Activated naive CD4-positive, alpha-beta T cell treated with anti-CD3 and anti-CD28 coated beads, Interleukin-2, amount 10 ng/mL, durations not matched to agents 7 days and 5 days (primary cell): ENCODE data around the gene BCAN.
"Not testable (repeated sequence)": the region's sequence is repeated elsewhere in the genome, so short reads cannot be mapped to it uniquely, and the experiment has no call there.

ENCODE experiments used
- CTCF ChIA-PET: fragments of 350-600 bp; sonication (Branson Sonifier 250); formaldehyde crosslinking; loops from one replicate; lab custom pipeline; 2021; ENCODE audit warnings: antibody characterized with exemption; lab: Charles Lee
- DNase-seq: peaks from one replicate; pipeline ENCODE4 v3.0.0-alpha.2; 2020
- H3K27ac Mint-ChIP-seq: one replicate; pipeline ENCODE4 v1.8.0; 2021; ENCODE audit warnings: mild to moderate bottlenecking, moderate library complexity, mixed read lengths
- H3K27me3 Mint-ChIP-seq: one replicate; pipeline ENCODE4 v1.8.0; 2021; ENCODE audit warnings: mild to moderate bottlenecking, mixed read lengths
- H3K36me3 Mint-ChIP-seq: one replicate; pipeline ENCODE4 v1.8.0; 2021; ENCODE audit warnings: mixed read lengths
- H3K4me1 Mint-ChIP-seq: one replicate; pipeline ENCODE4 v1.8.0; 2021; ENCODE audit warnings: mixed read lengths
- H3K4me3 Mint-ChIP-seq: one replicate; pipeline ENCODE4 v1.8.0; 2021; ENCODE audit warnings: mild to moderate bottlenecking, moderate library complexity, mixed read lengths
- H3K9me3 Mint-ChIP-seq: one replicate; pipeline ENCODE4 v1.8.0; 2021; ENCODE audit warnings: mixed read lengths

The BCAN gene

GRCh38 chr1:156623946-156624813 is 17.7 kb upstream of the BCAN start:
- Mint-ChIP-seq H3K36me3 (no peaks in the 10 kb centered on the region), H3K9me3 (no peaks in the 10 kb centered on the region), H3K4me1 (peaks cover 12% of the 10 kb centered on the region), H3K27me3 (peaks cover 83% of the 10 kb centered on the region), H3K4me3 (peak overlapping the region; percentile 15), H3K27ac (no peak overlapping the region)
- peak; percentile 48 for DNase-seq
- CTCF ChIA-PET = interaction anchor here (0.8 to 11.6 kb wide), 31 partner anchors 9 to 239 kb away, joined by 3 to 264 read pairs (median 4); partner anchors contain the start of genes BCAN, CRABP2 and NES

DNA sequence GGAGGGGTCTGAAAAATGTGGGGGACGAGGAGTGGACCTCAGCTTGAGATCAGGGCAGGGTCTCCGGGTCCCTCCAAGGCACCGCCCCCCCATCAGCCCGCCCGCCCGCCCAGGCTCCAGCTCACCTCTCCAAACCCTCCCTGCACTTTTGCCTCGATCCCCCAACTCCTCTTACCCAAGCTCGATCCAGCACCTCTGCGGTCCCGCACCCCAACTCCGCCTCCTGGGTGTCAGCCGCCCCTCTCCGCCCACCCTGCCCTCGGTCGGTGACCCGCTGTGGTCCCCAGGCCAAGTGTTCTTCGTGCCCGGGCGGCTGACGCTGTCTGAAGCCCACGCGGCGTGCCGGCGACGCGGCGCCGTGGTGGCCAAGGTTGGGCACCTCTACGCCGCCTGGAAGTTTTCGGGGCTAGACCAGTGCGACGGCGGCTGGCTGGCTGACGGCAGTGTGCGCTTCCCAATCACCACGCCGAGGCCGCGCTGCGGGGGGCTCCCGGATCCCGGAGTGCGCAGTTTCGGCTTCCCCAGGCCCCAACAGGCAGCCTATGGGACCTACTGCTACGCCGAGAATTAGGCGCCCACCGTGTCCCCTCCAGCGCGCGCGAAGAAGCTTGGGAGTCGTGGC is 17.0 kb upstream of the BCAN start:
- Mint-ChIP-seq H3K4me3 (peak overlapping the region; percentile 15), H3K27ac (no peak overlapping the region), H3K9me3 (no peaks in the 10 kb centered on the region), H3K27me3 (peaks cover 83% of the 10 kb centered on the region), H3K4me1 (peaks cover 12% of the 10 kb centered on the region), H3K36me3 (no peaks in the 10 kb centered on the region)
- DNase-seq = no peak
- CTCF ChIA-PET = interaction anchor here (0.8 to 11.6 kb wide), 25 partner anchors 10 to 265 kb away, joined by 3 to 264 read pairs (median 5); partner anchors contain the start of genes BCAN, CRABP2 and NES

DNA sequence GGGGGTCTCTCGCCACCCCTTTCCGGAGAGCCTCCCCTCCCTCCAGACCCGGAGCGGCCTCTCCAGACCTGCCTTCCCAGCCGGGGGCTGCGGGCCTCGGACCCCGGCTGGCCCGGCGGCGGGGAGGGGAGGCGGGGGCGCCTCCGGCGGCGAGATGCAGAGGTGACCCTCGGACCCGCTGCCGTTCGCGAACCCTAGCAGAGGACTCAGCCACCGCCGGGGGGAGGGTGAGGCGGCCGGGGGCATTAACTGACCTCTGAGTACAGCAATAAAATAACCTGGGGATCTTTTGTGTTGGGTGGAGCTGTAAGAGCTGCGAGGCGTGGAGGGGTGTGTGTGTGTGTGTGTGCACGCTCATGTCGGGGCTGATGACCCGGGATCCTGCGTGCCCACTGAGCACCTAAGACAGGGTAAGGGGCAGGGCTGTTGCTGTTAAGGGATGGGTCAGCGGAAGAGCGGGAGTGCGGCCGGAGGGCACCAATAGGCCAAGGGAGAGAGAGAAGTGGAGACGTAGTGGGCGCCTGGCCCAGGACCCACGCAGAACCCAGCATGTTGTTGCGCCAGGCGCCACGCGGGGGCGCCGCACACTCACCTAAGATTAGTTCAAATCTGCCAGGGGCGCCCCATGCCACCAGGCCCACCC is 16.4 kb upstream of the BCAN start:
- Mint-ChIP-seq H3K9me3 (no peaks in the 10 kb centered on the region), H3K4me3 (peak overlapping the region; percentile 4), H3K4me1 (peaks cover 12% of the 10 kb centered on the region), H3K27me3 (peaks cover 84% of the 10 kb centered on the region), H3K27ac (peak overlapping the region; percentile 31), H3K36me3 (no peaks in the 10 kb centered on the region)
- DNase-seq = peak; percentile 74
- CTCF ChIA-PET = interaction anchor here (0.9 to 11.6 kb wide), 10 partner anchors 8 to 265 kb away, joined by 3 to 264 read pairs (median 12); partner anchors contain the start of genes BCAN and NES

DNA sequence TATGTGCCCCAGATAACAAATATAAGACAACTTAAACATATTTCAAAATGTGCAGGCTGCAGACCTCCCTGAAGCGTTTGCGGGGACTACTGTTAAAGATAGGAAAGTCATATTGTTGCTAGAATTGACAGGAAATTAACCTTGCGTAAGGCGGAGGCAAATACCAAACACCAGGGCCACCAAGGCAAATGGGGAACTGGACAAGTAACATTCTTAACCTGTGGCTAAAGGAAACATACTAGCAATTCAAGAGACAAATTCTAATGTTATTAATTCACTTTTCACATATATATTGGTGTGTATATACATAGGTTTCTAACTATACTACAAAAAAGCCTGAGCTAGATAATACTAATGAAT is 15.9 kb upstream of the BCAN start:
- no peak overlapping the region for H3K4me3 Mint-ChIP-seq

GRCh38 chr1:156627313-156627880 is 14.5 kb upstream of the BCAN start:
- DNase-seq = peak; percentile 65

More for the DNA sequence above, 15.9 kb upstream of the BCAN start:
- H3K27me3 Mint-ChIP-seq = peaks cover 84% of the 10 kb centered on the region
- no peak for DNase-seq
- peaks cover 12% of the 10 kb centered on the region for H3K4me1 Mint-ChIP-seq
- CTCF ChIA-PET = interaction anchor here (0.6 to 11.6 kb wide), 15 partner anchors 9 to 264 kb away, joined by 3 to 264 read pairs (median 8); partner anchors contain the start of genes BCAN and NES
- no peaks in the 10 kb centered on the region for H3K36me3 Mint-ChIP-seq
- H3K27ac Mint-ChIP-seq = no peak overlapping the region
- H3K9me3 Mint-ChIP-seq = no peaks in the 10 kb centered on the region

GRCh38 chr1:156629823-156630449 is 12.0 kb upstream of the BCAN start:
- H3K27me3 Mint-ChIP-seq = peaks cover 82% of the 10 kb centered on the region
- H3K4me3 Mint-ChIP-seq = no peak overlapping the region
- DNase-seq = no peak
- H3K27ac Mint-ChIP-seq = no peak overlapping the region
- H3K9me3 Mint-ChIP-seq = no peaks in the 10 kb centered on the region
- no peaks in the 10 kb centered on the region for H3K36me3 Mint-ChIP-seq
- CTCF ChIA-PET = interaction anchor here (0.6 to 11.6 kb wide), 8 partner anchors 10 to 1398 kb away, joined by 3 to 264 read pairs (median 4); partner anchors contain the start of genes CRABP2 and HAPLN2
- H3K4me1 Mint-ChIP-seq = peaks cover 8% of the 10 kb centered on the region

More at GRCh38 chr1:156627313-156627880, 14.5 kb upstream of the BCAN start:
- CTCF ChIA-PET = interaction anchor here (0.6 to 11.6 kb wide), 28 partner anchors 10 to 490 kb away, joined by 3 to 264 read pairs (median 5); partner anchors contain the start of genes BCAN, CRABP2 and NES
- peaks cover 12% of the 10 kb centered on the region for H3K4me1 Mint-ChIP-seq
- no peak overlapping the region for H3K4me3 Mint-ChIP-seq
- H3K27me3 Mint-ChIP-seq = peaks cover 84% of the 10 kb centered on the region
- no peaks in the 10 kb centered on the region for H3K9me3 Mint-ChIP-seq
- no peak overlapping the region for H3K27ac Mint-ChIP-seq
- no peaks in the 10 kb centered on the region for H3K36me3 Mint-ChIP-seq

DNA sequence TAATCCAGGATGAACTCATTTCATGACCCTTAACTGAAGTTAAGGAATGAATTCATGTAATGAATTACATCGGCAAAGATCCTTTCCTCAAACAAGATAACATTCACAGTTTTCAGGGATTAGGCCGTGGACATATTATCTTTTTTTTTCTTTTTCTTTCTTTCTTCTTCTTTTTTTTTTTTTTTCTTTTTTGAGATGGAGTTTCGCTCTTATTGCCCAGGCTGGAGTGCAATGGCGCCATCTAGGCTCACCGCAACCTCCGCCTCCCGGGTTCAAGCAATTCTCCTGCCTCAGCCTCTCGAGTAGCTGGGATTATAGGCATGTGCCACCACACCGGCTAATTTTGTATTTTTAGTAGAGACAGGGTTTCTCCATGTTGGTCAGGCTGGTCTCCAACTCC is 10.8 kb upstream of the BCAN start:
- not testable (repeated sequence) for H3K4me3 Mint-ChIP-seq, H3K9me3 Mint-ChIP-seq, H3K36me3 Mint-ChIP-seq, H3K27ac Mint-ChIP-seq, H3K4me1 Mint-ChIP-seq, DNase-seq
- peaks cover 80% of the 10 kb centered on the region for H3K27me3 Mint-ChIP-seq
- CTCF ChIA-PET = interaction anchor here (0.6 to 11.6 kb wide), 6 partner anchors 12 to 258 kb away, joined by 3 to 264 read pairs (median 4); partner anchors contain the start of gene HAPLN2

GRCh38 chr1:156632355-156632754 is 9.6 kb upstream of the BCAN start:
- Mint-ChIP-seq H3K4me1 (no peaks in the 10 kb centered on the region), H3K27me3 (peaks cover 87% of the 10 kb centered on the region), H3K9me3 (no peaks in the 10 kb centered on the region), H3K4me3 (no peak overlapping the region), H3K36me3 (no peaks in the 10 kb centered on the region), H3K27ac (no peak overlapping the region)
- CTCF ChIA-PET = interaction anchor here (1.3 to 11.6 kb wide), 2 partner anchors 26 to 46 kb away, joined by 4 to 264 read pairs; no protein-coding TSS in a partner anchor
- no peak for DNase-seq

DNA sequence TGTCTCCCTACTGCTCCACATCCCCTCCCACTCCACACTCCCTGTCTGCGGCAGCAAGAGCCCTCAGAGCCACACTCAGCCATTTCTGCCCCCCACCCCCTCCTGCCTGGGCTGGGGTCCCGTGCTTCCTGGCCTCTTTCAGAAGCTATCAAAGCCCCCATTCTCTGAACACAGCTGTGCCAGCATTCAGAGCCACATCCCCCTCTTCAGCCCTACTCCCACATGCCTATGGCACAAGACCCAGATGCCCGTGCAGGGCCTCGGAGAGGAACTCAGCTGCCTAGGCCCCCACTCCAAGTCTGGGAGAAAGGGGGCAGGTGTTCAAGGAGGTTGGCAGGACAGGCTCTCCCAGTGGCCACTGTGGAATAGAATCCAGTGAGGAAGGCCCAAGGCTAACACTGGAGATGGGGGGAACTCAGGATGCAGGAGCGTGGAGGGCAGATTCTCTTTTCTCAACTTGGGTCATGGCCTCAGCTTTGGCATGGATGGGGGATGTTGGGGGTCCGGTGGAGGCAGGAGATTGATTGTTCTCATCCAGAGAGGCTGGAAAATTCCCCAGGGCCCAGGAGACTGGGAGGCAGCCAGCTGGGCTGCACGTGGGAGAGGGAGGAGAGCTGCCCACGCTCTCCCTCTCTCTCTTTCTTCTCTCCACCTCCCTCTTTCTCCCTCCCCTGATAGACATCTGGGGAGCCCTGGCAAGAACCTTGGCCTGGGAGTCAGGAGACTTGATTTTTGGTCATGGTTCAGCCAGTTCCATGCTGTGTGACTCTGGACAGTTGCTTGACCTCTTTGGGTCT is 3.5 kb upstream of the BCAN start:
- CTCF ChIA-PET = interaction anchor here (0.9 kb wide), 1 partner anchor 14 kb away, joined by 3 read pairs; no protein-coding TSS in a partner anchor
- H3K9me3 Mint-ChIP-seq = no peaks in the 10 kb centered on the region
- DNase-seq = no peak
- no peak overlapping the region for H3K4me3 Mint-ChIP-seq
- peaks cover 18% of the 10 kb centered on the region for H3K4me1 Mint-ChIP-seq
- no peak overlapping the region for H3K27ac Mint-ChIP-seq
- peaks cover 89% of the 10 kb centered on the region for H3K27me3 Mint-ChIP-seq
- no peaks in the 10 kb centered on the region for H3K36me3 Mint-ChIP-seq

- Mint-ChIP-seq H3K9me3 (no peaks in the 10 kb centered on the region), H3K27ac (no peak overlapping the region), H3K4me1 (peaks cover 30% of the 10 kb centered on the region), H3K27me3 (peaks cover 91% of the 10 kb centered on the region), H3K36me3 (no peaks in the 10 kb centered on the region), H3K4me3 (no peak overlapping the region)
- DNase-seq = no peak
- CTCF ChIA-PET = interaction anchor here (1.0 to 1.5 kb wide), 3 partner anchors 12 to 50 kb away, joined by 3 to 5 read pairs (median 4); no protein-coding TSS in a partner anchor
Observed at GRCh38 chr1:156639601-156640101, 2.3 kb upstream of the BCAN start.

DNA sequence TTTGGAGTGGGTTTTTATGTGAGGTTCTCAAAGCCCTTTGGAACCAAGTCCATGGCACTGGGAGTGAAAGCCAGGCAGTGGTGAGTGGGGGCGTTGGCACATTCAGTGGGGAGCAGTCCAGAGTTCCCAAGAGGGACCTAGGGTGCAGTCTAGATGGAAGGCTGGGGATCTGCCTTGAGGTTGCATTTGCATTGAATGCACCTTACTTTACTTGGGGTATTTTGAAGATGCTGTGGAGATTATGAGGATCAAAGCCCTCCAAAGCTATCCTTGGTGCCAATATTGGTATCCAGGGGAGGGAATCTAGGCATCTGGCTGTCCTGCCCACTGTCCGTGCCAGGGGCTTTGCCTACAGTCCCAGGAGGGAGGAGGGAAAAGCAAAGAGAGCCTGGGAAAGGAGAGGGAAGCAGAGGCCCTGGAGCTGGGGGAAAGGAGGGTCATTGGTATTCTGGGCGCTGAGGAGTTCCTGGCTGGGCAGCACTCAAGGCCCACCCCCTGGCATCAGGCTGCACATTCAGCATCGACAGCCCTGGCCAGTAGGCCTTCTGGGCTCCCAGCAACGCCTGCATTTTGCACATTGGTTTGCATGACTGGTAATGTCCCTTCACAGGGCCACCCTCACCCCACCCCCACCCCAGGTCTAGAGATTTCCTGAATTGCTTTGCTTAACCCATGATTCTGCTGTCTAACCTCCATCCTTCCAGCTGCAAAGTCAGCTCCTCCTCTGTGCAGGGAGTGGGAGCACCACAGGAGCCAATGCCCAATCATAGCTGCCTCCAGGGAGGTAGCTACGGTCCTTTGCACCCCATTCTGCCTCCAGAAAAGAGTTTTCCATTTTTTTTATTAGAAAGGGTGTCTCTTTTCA is 843 bp upstream of the BCAN start:
- CTCF ChIA-PET = interaction anchor here (1.0 to 5.5 kb wide), 4 partner anchors 14 to 36 kb away, joined by 3 to 47 read pairs (median 10); no protein-coding TSS in a partner anchor
- DNase-seq = no peak
- no peaks in the 10 kb centered on the region for H3K9me3 Mint-ChIP-seq
- H3K4me1 Mint-ChIP-seq = peaks cover 33% of the 10 kb centered on the region
- H3K36me3 Mint-ChIP-seq = no peaks in the 10 kb centered on the region
- H3K4me3 Mint-ChIP-seq = no peak overlapping the region
- peaks cover 94% of the 10 kb centered on the region for H3K27me3 Mint-ChIP-seq
- no peak overlapping the region for H3K27ac Mint-ChIP-seq
